Vagina (tissue), 2 donors: ENCODE results near the gene WWOX.

Source experiments
- POLR2A ChIP-seq, 2 donors: fragments of 450-650 bp; IDR thresholded peaks; one replicate each; pipeline ENCODE4 v1.6.1; 2017; ENCODE audit warnings: antibody characterized with exemption in 2 of 2, mild to moderate bottlenecking in 2 of 2, moderate library complexity in 2 of 2
- POLR2AphosphoS5 ChIP-seq, 2 donors: sonication (generic); formaldehyde crosslinking; IDR thresholded peaks; one replicate each; pipeline ENCODE4 v1.9.0; 2017; ENCODE audit warnings: antibody characterized with exemption in 2 of 2, mild to moderate bottlenecking in 2 of 2, low read depth in 1 of 2; ENCODE audit not compliant: insufficient read depth in 1 of 2
- TF ChIP-seq, protein P1 (sequence below), 3 experiments: fragments of 450-650 bp in 2 of 3; fragments of 200-600 bp in 1 of 3; sonication (generic) in 1 of 3; IDR thresholded peaks; one replicate each; pipeline ENCODE4 v1.5.1; 2017 to 2019; ENCODE audit warnings: antibody characterized with exemption in 3 of 3, mild to moderate bottlenecking in 2 of 3, moderate library complexity in 2 of 3

DNA sequence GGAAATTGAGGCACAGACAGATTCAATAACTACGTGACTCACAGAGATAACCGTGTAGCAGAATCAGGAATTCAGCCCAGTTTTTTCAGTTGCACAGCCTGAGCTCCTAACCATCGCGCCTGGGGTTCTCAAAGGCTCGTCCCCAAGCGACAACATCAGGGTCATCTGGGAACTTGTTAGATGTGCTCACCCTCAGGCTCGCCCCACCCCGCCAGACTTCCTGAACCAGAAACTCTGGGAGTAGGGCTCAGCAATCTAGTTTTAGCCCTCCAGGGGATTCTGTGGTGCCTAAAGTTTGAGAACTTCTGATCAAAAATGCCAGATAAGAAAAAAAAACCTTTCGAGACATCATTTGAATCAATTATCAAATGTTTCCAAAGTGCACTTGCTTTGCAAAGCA lies 559.8 kb downstream of the WWOX start:
- TF ChIP-seq POLR2A (IDR thresholded peaks at IDR 0.05) = no peak
- no peak for TF ChIP-seq POLR2AphosphoS5 (IDR thresholded peaks at IDR 0.05; ENCODE audit: insufficient read depth in 1 of 2, low read depth in 1 of 2)
- TF ChIP-seq, protein P1, sequence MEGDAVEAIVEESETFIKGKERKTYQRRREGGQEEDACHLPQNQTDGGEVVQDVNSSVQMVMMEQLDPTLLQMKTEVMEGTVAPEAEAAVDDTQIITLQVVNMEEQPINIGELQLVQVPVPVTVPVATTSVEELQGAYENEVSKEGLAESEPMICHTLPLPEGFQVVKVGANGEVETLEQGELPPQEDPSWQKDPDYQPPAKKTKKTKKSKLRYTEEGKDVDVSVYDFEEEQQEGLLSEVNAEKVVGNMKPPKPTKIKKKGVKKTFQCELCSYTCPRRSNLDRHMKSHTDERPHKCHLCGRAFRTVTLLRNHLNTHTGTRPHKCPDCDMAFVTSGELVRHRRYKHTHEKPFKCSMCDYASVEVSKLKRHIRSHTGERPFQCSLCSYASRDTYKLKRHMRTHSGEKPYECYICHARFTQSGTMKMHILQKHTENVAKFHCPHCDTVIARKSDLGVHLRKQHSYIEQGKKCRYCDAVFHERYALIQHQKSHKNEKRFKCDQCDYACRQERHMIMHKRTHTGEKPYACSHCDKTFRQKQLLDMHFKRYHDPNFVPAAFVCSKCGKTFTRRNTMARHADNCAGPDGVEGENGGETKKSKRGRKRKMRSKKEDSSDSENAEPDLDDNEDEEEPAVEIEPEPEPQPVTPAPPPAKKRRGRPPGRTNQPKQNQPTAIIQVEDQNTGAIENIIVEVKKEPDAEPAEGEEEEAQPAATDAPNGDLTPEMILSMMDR (IDR thresholded peaks at IDR 0.05) = no peak
